GM21381 (cell line): ENCODE measurements around the gene ALG3.

Source experiments
- ATAC-seq: cut with Tn5 transposase; IDR thresholded peaks from one replicate; pipeline ENCODE4 v1.9.1; 2021; ENCODE audit warnings: mild to moderate bottlenecking, moderate library complexity; ENCODE audit not compliant: unreplicated experiment

Gene ALG3

GRCh38 chr3:184260724-184261269, 12.0 kb upstream of the ALG3 start:
- no peak for ATAC-seq

- ATAC-seq: no peak
Observed at GRCh38 chr3:184259878-184260723, 11.3 kb upstream of the ALG3 start.

GRCh38 chr3:184259396-184259877, 10.7 kb upstream of the ALG3 start:
- no peak for ATAC-seq

- ATAC-seq: no peak
Observed at GRCh38 chr3:184258926-184259325, 10.2 kb upstream of the ALG3 start.

- ATAC-seq: no peak
Observed at GRCh38 chr3:184257083-184257915, 8.5 kb upstream of the ALG3 start.

GRCh38 chr3:184255291-184256039, 6.7 kb upstream of the ALG3 start:
- no peak for ATAC-seq

- ATAC-seq: peak; percentile 60
Observed at GRCh38 chr3:184250167-184250828, 1.5 kb upstream of the ALG3 start.

- peak; percentile 87 for ATAC-seq
Observed at GRCh38 chr3:184249412-184250166, 827 bp upstream of the ALG3 start, which contains the start of gene EEF1AKMT4. TSS of gene EEF1AKMT4 (plus strand) at chr3:184249672. CDS start at chr3:184249695, 23 bp downstream.

GRCh38 chr3:184242297-184242685, 6.5 kb downstream of the ALG3 start:
- ATAC-seq: no peak

GRCh38 chr3:184241447-184242296, 7.1 kb downstream of the ALG3 start:
- no peak for ATAC-seq

GRCh38 chr3:184241141-184241446, 7.7 kb downstream of the ALG3 start:
- no peak for ATAC-seq

GRCh38 chr3:184240384-184241140, 8.2 kb downstream of the ALG3 start:
- ATAC-seq: no peak

GRCh38 chr3:184239708-184240107, 9.1 kb downstream of the ALG3 start:
- no peak for ATAC-seq

- ATAC-seq: no peak
Observed at GRCh38 chr3:184239221-184239620, 9.5 kb downstream of the ALG3 start.

- ATAC-seq: no peak
Observed at GRCh38 chr3:184238246-184238818, 10.4 kb downstream of the ALG3 start.

GRCh38 chr3:184237807-184238206, 11.0 kb downstream of the ALG3 start:
- ATAC-seq: no peak

- no peak for ATAC-seq
Observed at GRCh38 chr3:184237211-184237610, 11.6 kb downstream of the ALG3 start.

- ATAC-seq: no peak
Observed at GRCh38 chr3:184236636-184237035, 12.1 kb downstream of the ALG3 start.
